GM13977 (cell line): Measurements from ENCODE around the gene OSBPL6.

Experiments used
- DNase-seq: peaks from one replicate; pipeline ENCODE4 v3.0.0; 2012; ENCODE audit warnings: low spot score
- in situ Hi-C: fragments of 300-500 bp; cut with MboI; formaldehyde crosslinking; loops from one replicate; pipeline ENCODE4 v1.12.0; 2022; ENCODE audit warnings: low sequenced_read_pairs, low pct_unique_long_range_greater_than_20kb, mixed read lengths, inconsistent platforms; ENCODE audit not compliant: unreplicated experiment
- TF ChIP-seq, protein P1 (sequence below): IDR thresholded peaks from 2 replicates; pipeline ENCODE4 v1.5.1; 2012; ENCODE audit warnings: mild to moderate bottlenecking, control low read depth; ENCODE audit not compliant: insufficient read depth; ENCODE audit errors: extremely low read depth, missing control alignments

OSBPL6 gene

DNA sequence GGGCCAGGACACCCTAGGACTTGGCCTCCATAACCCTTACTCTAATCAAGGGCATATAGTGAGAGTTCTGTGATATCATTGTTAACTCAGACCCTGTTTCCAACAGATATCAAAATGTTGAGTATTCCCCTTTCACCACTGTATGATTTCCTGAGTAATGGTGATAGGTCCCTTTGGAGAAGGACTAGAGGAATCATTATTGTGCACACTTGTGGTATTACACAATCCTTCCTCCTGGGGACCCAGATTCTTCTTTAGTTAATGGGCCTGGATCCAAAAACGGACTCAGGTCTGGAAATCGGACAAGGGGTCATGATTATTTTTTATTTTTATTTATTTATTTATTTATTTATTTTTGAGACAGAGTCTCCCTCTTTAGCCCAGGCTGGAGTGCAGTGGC lies 233.1 kb downstream of the OSBPL6 start:
- no peak for DNase-seq
- TF ChIP-seq, protein P1, sequence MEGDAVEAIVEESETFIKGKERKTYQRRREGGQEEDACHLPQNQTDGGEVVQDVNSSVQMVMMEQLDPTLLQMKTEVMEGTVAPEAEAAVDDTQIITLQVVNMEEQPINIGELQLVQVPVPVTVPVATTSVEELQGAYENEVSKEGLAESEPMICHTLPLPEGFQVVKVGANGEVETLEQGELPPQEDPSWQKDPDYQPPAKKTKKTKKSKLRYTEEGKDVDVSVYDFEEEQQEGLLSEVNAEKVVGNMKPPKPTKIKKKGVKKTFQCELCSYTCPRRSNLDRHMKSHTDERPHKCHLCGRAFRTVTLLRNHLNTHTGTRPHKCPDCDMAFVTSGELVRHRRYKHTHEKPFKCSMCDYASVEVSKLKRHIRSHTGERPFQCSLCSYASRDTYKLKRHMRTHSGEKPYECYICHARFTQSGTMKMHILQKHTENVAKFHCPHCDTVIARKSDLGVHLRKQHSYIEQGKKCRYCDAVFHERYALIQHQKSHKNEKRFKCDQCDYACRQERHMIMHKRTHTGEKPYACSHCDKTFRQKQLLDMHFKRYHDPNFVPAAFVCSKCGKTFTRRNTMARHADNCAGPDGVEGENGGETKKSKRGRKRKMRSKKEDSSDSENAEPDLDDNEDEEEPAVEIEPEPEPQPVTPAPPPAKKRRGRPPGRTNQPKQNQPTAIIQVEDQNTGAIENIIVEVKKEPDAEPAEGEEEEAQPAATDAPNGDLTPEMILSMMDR = no peak
- in situ Hi-C loops = no loop called here

DNA sequence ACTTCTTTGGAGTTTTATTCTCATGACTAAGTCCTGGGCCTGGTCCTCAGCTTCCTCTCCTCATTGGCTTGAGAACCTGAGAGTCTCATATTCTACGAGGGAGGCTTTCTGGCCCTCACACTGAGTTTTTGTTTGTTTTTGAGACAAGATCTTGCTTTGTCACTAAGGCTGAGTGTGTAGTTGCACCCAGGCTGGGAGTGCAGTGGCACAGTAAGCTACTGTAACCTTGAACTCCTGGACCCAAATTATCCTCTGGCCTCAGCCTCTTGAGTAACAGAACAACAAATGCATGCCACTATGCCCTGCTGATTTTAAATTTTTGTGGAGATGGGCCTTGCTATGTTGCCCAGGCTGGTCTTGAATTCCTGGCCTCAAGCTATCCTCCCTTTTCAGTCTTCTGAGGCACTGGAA lies 234.1 kb downstream of the OSBPL6 start:
- no peak for DNase-seq
- TF ChIP-seq, protein P1 = no peak
- in situ Hi-C loops = no loop called here

DNA sequence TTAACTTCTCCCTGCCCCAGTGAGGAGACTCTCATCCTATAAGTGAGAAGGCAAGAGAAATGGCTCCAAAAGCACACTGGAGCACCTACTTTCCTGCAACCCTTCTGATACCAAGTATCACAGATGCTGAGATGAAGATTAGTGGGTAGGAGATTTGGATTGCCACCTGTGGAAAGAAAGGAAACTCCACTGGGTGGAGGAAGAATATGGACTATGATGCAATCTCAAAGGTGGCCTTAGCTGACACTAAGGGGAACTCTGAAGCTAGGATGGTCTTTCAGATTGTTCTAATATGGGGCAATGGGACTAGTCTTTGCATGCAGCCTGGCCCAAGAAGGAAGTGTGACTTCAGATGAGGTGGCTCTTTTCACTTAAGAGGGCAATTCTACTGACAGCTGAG lies 235.0 kb downstream of the OSBPL6 start:
- TF ChIP-seq, protein P1 = no peak
- no peak for DNase-seq
- in situ Hi-C loops = no loop called here

DNA sequence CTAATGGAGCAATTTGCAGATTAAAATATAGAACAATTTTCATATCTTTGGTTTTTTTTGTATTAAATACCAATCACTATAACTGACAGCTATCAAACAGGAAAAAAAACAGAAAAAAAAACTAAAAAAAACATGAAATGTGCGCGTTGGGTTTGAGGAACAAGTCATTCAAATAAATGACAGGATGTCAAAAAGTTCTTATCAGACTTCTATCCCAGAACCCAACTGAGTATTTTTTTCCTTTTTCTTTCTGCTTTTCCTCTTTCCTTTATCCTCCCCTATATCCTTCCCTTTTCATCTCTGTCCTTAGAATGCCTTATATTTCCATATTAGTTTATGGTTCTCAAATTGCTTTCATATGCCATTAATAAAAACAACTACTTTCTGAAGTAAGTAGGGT lies 242.3 kb downstream of the OSBPL6 start:
- in situ Hi-C loops = no loop called here
- TF ChIP-seq, protein P1 = no peak
- no peak for DNase-seq

DNA sequence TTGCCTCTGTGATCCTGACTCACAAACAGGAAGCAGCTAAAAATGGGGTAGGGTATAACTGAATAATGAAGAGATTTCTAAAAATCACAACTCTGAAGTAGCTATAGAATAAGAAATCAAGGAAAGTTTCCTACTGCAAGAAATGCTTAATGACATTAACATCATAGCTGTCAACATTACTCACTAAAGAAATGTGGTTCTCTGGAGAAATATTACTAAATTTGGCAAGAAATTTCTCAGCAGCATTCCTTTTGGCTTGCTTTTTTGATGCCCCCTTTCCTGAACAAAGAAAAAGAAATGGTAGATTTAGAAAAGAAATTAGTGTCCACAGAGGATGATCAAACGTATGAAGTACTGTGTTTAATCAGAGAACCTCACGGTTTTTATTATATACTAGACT lies 247.1 kb downstream of the OSBPL6 start:
- DNase-seq = no peak
- in situ Hi-C loops = loop anchor here (10.0 kb wide), 1 partner anchor 47 kb away; no protein-coding TSS in a partner anchor
- TF ChIP-seq, protein P1 = no peak

DNA sequence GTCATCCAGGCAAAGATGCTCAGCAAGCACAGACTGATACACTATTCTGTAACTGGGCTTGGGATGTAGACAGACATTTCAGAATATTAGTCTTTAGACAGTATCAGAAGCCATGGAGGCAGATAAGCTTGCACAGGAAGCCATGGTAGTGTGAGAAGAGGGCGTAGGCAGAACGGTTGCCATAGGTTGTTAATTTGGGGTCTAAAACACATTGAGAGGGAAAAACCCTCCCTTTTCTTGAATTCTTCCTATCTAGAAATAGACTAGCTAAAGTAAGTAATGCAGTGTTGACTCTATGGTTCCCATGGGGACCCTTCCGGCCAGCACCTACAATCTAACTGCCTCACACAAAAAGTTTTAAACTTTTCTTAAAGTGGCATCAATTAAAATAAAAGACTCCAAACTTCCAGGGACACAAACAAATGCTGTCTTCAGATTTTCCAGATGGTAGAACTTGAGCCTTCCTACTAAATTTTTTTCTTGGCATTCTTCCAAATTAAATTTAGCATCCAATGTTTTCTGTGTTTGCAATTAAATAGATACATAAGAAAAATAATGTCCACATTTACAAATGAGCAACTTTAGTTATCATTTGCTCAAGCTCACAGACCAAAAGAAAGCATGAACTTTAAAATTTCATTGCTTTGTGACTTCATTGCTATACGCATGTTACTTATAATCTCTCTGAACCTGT lies 254.8 kb downstream of the OSBPL6 start:
- in situ Hi-C loops = loop anchor here (10.0 kb wide), 1 partner anchor 54 kb away; no protein-coding TSS in a partner anchor
- peak; percentile 64 for DNase-seq
- TF ChIP-seq, protein P1 = no peak
